ENCODE data around the gene ATP6V0E1. TPM values are rescaled to one million over a fixed set of nuclear protein-coding genes. Genes with fewer than 3 reads are reported as not detected.

ATP6V0E1 gene
- total and polyA plus RNA-seq, 2 donors (not counting 3 experiments of a cell fraction or from before 2014, with no cell fraction given) = 217 to 278 TPM

DNA sequence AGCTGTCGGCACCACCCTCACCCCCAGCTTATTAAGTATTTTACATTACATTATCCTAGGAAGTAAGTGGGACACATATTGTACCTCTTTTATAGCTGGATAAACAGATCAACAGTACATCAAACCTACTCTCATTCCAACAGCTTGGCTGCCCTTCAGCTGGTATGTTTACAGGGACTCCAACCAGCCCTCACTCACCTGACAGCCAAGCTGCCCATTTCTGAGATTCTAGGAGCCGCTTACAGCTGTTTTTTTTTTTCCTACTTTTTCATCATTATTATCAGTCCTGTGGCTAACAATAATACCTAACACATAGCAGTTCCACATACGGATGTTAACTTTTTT is 59.2 kb downstream of the ATP6V0E1 start:
- FAIRE-seq = no peak
- no TSS peak for BruUV-seq (replicated peaks)
- H3K9ac ChIP-seq (replicated peaks; ENCODE audit: extremely low read depth, insufficient read depth, low read length) = no peak overlapping the region
- H3K79me2 ChIP-seq (ENCODE audit: control insufficient read depth, insufficient read depth, low read length) = no peaks in the 10 kb centered on the region
- H3K36me3 ChIP-seq (ENCODE audit: control insufficient read depth in 2 of 2, extremely low read depth in 1 of 2, insufficient read depth in 2 of 2, low read length in 2 of 2) = no peaks in the 10 kb centered on the region
- no peaks in the 10 kb centered on the region for H3K27me3 ChIP-seq (ENCODE audit: control insufficient read depth in 2 of 2, insufficient read depth in 2 of 2, low read length in 2 of 2)
- H3K9me3 ChIP-seq (replicated peaks; ENCODE audit: control insufficient read depth, insufficient read depth, low read length) = no peaks in the 10 kb centered on the region
- ChIA-PET POLR2A (no interaction called here), CTCF (interaction anchor here (1.0 to 1.4 kb wide), 4 partner anchors 23 to 59 kb away, joined by 3 to 5 read pairs (median 3); no protein-coding TSS in a partner anchor)
- no peak for TF ChIP-seq JUN (IDR thresholded peaks at IDR 0.05; ENCODE audit: borderline replicate concordance, insufficient read depth, insufficient read length, low read depth)
- TF ChIP-seq MYC (IDR thresholded peaks at IDR 0.05; ENCODE audit: low read depth, low read length) = no peak
- no peak for TF ChIP-seq POLR2AphosphoS5 (IDR thresholded peaks at IDR 0.05; ENCODE audit: insufficient read depth, low read depth, low read length)
- TF ChIP-seq EZH2 (IDR thresholded peaks at IDR 0.05; ENCODE audit: borderline replicate concordance, low read depth, low read length, severe bottlenecking) = no peak
- TF ChIP-seq, protein P1, sequence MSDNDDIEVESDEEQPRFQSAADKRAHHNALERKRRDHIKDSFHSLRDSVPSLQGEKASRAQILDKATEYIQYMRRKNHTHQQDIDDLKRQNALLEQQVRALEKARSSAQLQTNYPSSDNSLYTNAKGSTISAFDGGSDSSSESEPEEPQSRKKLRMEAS (IDR thresholded peaks at IDR 0.05; ENCODE audit: insufficient read depth, insufficient read length) = no peak
- no peak for TF ChIP-seq FOS (IDR thresholded peaks at IDR 0.05; ENCODE audit: borderline replicate concordance, insufficient read depth, low read length)
- TF ChIP-seq, protein P2, sequence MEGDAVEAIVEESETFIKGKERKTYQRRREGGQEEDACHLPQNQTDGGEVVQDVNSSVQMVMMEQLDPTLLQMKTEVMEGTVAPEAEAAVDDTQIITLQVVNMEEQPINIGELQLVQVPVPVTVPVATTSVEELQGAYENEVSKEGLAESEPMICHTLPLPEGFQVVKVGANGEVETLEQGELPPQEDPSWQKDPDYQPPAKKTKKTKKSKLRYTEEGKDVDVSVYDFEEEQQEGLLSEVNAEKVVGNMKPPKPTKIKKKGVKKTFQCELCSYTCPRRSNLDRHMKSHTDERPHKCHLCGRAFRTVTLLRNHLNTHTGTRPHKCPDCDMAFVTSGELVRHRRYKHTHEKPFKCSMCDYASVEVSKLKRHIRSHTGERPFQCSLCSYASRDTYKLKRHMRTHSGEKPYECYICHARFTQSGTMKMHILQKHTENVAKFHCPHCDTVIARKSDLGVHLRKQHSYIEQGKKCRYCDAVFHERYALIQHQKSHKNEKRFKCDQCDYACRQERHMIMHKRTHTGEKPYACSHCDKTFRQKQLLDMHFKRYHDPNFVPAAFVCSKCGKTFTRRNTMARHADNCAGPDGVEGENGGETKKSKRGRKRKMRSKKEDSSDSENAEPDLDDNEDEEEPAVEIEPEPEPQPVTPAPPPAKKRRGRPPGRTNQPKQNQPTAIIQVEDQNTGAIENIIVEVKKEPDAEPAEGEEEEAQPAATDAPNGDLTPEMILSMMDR (IDR thresholded peaks at IDR 0.05; ENCODE audit: extremely low read depth in 1 of 2, insufficient read depth in 1 of 2, low read depth in 1 of 2, low read length in 2 of 2) = no peak
- TF ChIP-seq GATA2 (IDR thresholded peaks at IDR 0.05; ENCODE audit: insufficient read depth, insufficient read length, low read depth, low read length) = no peak
- TF ChIP-seq POLR2A (IDR thresholded peaks at IDR 0.05; ENCODE audit: low read depth, low read length) = no peak
- no peak overlapping the region for H2AFZ ChIP-seq (ENCODE audit: low read depth, low read length)
- no peaks in the 10 kb centered on the region for H4K20me1 ChIP-seq (replicated peaks; ENCODE audit: control insufficient read depth, extremely low read depth, insufficient read depth, low read length)
- H3K4me1 ChIP-seq (ENCODE audit: control insufficient read depth, extremely low read depth, insufficient read depth, low read length) = no peaks in the 10 kb centered on the region
- DNase-seq (ENCODE audit: low read depth, low spot score) = no peak
- dilution Hi-C loops (cut with MboI; ENCODE audit: extremely low pct_ligation_motif_present, low sequenced_read_pairs) = no loop called here
- no peak overlapping the region for H3K4me3 ChIP-seq (replicated peaks in 1 of 3; ENCODE audit: insufficient read depth in 1 of 3, low read depth in 1 of 3, low read length in 3 of 3)
- no peak overlapping the region for H3K27ac ChIP-seq (ENCODE audit: insufficient read depth, low read depth, low read length)
- no peak overlapping the region for H3K4me2 ChIP-seq (ENCODE audit: insufficient read depth, low read length)
- H3K9me1 ChIP-seq (replicated peaks; ENCODE audit: control insufficient read depth, extremely low read depth, insufficient read depth, low read length) = no peaks in the 10 kb centered on the region
- intact Hi-C loops (cut with micrococcal nuclease) = no loop called here

All from endothelial cell of umbilical vein (primary cell).